HG02852 (cell line): ENCODE results near the gene CAT.

ENCODE experiments used
- ATAC-seq: cut with Tn5 transposase; IDR thresholded peaks from one replicate; pipeline ENCODE4 v1.9.1; 2021; ENCODE audit warnings: mild to moderate bottlenecking, moderate library complexity; ENCODE audit not compliant: unreplicated experiment

CAT gene

DNA sequence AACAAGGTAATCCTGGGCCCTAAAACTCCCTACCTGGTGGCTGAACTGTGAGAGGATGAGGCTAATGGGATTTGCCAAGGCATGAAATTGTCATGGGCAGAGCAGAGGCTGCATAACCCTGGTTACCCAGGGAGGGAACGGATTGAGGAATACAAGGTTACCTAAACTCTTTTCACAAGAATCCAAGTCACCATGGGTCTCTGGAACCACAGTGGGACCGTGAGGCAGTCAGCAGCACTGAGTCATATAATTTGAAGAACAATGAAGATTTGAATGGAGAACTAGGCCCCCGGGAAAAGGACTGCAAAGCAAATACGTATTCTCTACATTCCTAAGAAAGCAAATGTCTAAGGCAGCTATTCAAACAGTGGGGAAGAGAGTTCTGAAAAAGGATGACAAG lies 19.8 kb downstream of the CAT start:
- ATAC-seq: no peak

DNA sequence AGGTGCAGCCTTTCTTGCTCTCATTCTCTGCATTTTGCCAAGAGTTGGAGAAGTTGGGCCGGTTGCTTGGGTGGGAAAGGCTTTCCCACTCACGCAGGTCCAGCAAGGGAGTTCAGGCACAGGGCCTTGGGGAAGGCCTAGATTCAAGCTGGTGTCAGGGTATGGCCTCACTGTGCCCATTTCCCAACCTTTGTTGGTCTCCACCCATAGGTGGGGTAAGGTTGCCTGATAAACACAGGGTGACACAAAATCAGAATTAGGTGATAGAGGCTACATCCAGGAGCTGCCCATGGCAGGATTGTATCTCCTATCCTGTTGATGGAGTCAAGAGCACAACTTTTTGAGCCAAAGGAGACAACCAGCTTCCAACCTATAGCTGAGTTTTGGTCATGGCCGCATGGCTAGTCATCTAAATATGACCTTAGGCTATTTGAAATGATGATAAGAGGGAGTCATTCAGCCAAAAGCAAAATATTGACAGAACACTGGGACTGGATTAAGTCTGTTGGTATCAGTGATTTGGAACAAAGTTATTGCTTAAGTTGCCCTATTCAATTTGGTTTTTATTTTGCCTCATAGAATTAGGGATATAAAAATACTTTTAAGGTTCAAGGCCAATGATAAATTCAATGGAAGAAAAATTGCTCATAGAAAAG lies 20.9 kb downstream of the CAT start:
- ATAC-seq: no peak

DNA sequence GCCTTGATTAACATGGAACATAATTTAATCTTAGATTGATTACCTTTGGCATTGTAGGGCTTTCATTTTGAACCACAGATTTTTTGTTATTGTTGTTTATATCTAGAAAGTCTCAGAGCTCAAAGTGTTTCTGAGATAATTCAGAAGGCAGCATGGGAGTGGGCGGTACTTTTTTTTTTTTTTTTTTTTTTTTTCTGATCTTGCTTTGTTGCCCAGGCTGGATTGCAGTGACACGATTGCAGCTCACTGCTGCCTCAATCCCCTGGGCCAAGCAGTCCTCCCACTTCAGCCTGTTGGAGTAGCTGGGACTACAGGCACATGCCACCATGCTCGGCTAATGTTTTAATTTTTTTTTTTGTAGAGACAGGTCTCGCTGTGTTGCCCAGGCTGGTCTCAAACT lies 21.5 kb downstream of the CAT start:
- no peak for ATAC-seq

DNA sequence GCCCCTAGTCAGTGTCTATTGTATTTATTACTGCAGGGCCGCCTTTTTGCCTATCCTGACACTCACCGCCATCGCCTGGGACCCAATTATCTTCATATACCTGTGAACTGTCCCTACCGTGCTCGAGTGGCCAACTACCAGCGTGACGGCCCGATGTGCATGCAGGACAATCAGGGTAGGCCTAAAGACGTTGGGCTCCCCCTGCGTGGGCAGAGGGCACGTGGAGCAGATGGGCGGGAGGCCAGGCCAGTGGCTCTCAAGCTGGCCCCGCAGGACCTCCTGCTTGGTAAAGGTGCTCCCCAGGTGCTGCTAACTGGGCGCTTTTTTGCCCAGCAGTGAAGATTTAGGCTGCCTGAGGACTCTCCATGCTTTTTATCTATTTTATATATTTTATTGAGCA lies 22.5 kb downstream of the CAT start:
- ATAC-seq: no peak

DNA sequence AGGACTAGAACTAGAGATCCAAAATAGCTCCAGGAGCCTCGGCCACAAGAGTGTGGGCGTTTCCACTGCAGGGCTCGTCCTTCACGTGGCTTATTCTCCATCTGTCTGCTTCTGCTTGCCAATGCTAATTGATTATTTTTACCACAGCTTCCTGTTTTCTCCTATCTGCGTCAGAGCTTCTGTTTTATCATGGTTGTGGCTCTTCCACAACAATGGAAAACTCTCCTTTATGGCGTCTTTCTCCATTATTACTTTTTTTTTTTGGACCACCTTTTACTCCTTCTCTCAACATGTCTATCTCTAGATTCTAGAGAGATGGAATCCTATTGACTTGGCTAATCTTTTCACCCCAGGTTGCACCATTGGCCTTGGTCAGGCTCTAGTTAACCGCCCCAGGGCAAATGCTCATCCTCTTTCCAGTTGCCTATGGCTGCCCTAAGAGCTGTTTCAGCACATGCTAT lies 25.9 kb downstream of the CAT start:
- no peak for ATAC-seq

DNA sequence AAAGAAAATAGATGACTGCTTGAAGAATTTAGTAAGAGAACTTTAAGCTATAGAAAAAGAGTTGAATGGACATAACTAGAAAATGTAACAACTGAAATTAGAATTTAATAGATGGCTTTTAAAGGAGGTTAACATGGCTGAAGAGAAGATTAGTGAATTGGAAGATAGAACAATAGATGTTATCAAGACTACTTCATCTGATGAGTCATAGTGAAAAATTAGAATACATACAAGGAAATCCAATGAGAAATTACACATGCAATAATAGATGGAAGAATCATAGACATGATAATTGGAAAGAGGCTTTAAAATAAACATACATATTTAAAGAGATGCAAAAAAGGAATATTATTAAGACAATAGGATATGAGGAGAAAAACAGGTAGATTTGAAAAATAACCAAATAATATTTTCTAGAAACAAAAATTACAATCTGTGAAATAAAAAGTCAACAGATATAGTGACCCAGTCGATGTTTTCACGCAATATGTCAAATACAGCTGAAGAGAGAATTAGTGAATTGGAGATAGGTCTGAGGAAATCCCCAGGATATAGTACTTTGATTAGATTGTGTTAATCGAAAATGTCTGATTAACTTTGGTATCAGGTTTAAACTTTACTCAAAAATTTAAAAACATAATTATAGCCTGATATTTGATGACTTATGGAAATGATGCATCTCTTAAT lies 28.2 kb downstream of the CAT start:
- ATAC-seq: no peak

DNA sequence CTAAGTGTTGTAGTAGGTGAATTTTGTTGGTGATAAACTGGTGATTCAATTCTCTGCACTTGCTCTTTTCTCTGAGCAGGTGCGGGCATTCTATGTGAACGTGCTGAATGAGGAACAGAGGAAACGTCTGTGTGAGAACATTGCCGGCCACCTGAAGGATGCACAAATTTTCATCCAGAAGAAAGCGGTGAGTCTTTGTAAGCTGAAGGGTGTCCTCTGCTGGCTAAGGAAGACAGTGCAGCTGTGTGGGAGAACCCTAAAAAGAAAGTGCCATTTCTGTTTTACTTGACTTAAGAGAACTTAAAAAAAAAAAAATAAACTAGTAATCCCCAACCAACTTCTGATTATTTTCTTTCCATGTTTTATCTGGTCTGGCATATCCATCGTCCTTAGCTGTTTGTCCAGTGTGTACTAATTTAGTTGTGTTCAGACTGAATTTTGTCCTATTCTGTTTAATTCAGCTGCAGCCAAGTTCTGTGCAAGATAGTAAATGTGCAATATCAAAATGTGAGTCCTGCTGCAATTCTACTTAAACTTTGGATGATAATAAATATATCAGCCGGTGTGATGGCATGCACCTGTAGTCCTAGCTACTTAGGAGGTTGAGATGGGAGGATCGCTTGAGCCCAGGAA lies 29.6 kb downstream of the CAT start:
- ATAC-seq: no peak

DNA sequence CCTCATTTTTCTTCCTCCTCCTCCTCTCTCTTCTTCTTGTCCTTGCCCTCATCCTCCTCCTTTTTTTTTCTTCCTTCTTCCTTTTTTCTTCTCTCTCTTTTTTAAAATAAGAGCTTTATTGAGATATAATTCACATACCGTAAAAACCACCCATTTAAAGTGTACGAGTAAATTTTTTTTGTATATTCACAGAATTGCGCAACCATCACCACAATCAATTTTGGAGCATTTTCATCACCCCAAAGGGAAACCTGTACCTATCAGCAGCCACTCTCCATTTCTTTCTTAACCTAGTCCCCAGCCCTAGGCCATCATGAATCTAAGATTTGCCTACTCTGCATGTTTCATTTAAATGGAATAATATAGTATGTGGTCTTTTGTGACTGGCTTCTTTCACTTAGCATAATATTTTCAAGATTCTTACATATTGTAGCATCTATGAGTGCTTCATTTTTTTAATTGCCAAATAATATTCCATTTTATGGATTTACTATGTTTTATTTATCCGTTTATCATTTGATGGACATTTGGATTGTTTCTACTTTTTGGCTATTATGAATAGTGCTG lies 35.0 kb downstream of the CAT start:
- ATAC-seq: no peak

DNA sequence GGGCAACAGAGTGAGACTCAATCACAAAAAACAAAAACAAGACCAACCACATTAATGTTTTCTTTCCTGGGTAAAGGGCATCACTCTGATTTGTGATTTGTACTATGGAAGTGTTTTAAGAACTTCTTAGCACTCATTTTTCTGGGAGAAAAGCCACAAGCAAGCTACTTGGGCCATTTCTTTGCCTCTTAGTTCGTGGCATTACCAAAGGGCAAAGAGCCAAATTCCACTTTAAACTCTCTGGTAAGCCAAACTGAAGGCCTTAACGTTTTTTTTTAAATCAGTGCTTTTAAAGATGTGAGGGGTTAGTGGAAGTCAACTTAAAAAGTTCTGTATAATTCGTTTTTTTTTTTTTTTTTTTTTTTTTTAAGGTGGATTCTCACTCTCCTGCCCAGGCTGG lies 36.9 kb downstream of the CAT start:
- no peak for ATAC-seq

DNA sequence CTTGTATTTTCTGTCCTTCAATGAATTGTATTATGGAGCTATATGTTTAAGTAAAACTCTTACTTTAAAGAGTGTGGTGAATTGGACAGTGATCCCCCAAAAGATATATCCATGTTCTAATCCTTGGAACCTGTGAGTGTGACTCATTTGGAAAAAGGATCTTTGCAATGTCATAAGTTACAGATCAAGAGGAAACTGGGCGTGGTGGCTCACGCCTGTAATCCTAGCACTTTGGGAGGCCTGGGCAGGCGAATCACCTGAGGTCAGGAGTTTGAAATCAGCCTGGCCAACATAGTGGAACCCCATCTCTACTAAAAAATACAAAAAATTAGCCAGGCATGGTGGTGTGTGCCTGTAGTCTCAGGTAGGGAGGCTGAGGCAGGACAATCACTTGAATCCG lies 38.1 kb downstream of the CAT start:
- ATAC-seq: no peak

DNA sequence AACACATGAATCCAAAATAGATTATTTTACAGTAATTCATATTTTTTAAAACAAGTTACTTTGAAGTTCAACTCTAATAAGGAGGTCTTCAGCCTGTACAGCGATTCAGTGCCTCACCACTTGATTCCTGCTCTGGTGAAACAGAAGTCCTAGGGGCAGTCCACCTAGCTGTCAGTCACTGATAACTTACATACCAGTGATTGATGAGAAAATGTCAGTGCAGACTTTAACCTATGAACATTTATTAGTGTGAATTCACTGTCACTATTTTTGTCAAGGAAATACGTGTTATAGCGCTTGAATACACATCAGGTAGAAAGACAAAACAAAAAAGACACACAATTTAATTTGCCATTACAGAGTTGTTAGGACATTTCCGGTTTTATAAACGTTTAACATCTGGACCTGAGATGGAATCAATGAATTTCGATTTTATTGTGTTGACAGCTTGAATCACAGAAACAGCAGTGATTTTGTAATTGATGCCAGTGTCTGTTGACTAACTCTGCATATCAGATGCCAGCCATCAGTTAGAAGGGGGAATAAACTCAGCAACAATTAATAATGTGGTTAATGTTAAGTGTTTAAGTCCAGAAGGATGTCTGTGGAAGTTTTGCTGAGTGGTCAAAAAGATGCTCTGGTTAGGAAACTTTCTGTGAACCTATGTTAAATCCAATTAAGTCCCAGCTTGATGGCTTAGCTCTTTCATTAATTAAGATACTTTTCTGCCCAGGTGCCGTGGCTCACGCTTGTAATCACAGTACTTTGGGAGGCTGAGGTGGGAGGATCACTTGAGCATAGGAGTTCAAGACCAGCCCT lies 40.3 kb downstream of the CAT start:
- no peak for ATAC-seq

DNA sequence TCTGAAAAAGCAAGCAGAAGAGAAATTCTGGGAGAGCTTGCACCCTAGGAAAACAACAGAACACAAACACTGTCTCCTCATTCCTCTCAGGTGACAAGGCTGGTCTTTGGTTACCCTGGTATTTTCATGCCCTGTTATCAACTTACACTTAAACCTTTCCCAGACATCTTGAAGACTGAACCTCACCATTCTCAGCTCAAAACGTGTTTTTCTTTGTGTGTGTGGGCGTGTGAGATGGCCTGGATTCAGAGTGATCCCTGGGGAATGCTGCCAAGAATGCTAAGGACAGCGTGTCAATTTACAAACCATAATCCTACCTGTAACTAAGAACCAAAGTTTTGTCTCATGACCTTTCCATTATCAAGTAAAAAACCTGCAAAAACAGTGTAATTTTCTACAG lies 41.6 kb downstream of the CAT start:
- no peak for ATAC-seq

DNA sequence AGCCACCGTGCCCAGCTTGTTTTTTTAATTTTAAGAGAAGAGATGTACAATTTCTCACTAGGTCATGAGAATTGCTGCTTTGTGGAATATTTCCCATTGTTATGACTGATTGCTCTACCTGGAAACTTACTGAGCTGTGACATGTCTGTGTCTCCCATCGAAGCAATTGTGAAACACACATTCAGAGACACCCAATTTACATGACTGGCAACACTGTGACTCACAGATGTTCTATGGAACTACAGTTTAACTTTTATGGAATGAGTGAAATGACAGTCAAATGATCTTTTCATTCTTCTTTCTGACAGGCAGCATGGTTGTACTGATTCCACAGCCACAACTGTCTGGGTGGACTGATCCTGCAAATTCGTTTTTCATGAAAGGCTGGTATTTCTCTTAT lies 42.6 kb downstream of the CAT start:
- no peak for ATAC-seq

DNA sequence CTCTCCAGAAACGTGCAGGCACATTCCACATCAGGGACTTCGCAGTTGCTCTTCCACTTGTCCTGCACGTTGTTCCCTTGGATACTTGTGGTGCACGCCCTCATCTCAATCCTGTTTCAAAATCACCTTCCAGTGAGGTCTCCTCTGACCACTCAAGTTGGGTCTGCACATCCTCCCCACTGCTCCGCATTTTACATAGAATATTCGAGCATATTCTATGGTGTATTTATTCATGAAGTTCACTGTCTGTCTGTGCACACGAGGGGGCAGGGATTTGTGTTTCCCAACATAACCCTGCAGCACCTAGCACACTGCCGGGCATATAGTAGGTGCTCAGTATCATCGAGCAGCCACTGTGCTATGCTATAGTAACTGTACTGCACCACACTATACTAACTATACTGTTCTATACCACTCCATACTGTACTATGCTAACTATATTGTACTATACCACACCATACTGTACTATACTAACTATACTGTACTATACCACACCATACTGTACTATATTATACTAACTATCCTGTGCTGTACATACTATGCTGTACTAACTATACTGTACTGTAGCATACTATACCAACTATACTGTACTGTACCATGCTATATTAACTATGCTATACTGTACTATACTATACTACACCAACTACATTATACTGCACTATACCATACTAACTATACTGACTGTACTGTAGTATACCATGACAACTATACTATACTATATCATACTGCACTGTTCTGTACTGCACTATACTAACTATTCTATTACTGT lies 44.6 kb downstream of the CAT start:
- no peak for ATAC-seq

DNA sequence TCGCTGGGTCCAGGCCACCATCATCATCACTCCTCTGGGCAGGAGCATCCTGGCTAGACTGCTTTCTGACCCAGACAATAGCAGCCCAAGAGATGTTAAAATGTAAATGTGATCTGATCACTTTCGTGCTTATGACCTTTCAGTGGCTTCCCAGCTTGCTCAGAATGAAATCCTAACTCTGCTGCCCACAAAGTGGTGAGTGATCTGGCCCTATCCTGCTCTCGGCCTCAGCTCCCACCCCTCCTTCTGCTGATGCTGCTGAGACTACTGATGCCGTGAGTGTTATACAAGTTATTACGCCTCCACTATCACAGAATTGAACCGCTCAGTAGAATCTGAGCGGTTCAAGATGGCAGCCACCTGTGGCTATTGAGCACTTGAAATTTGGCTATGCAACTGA lies 48.7 kb downstream of the CAT start:
- peak; percentile 77 for ATAC-seq

DNA sequence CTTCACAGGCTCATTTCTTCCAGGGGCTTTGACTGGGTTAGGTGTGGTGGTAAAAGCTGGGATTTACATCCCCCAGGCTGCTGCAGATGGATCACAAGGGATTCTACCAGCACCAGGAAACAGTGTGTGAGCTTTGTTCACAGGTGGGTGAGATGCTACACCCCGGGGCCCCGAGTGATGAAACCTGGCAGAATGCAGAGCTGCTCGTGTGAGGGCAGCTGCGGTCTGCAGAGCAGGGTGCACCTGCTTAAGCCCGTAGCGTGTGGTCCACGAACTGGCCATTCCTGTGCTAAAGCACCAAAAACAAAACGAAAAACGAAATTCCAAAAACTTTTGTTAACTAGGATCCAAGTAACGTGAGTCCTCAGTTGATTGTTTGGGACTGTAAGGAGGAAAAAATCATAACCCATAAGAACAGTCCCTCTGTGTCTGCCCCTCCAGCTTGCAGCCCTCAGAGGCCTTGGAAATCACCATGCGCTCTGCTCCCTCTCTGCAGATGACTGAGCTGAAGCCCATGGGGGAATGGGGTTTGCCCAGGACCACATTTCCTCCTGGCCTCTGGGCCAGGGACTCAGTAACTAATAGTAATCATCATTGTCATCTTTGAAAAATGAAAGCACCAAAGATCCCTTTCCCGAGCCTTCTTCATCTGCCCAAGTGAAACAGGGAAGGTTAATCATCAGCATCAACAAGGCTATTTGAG lies 50.3 kb downstream of the CAT start:
- no peak for ATAC-seq

DNA sequence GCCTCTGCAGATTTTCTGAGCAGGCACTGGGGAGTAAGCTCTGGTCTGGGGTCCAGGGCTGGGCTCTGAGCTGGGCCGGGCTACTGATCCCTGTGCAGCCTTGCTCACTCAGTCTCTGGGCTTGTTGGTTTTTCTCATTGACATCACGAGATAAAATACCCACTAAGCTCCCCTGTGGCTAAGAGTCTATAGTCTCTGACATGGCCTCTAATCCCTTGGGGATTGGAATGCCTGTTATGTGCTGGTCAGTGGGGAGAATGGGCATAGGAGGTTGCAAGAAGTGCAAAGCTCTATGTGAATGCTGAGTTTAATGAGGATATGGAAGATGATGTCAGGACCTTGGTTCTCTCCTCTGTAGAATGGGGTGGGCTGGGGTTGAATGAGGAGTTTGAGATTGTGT lies 51.6 kb downstream of the CAT start:
- ATAC-seq: no peak

DNA sequence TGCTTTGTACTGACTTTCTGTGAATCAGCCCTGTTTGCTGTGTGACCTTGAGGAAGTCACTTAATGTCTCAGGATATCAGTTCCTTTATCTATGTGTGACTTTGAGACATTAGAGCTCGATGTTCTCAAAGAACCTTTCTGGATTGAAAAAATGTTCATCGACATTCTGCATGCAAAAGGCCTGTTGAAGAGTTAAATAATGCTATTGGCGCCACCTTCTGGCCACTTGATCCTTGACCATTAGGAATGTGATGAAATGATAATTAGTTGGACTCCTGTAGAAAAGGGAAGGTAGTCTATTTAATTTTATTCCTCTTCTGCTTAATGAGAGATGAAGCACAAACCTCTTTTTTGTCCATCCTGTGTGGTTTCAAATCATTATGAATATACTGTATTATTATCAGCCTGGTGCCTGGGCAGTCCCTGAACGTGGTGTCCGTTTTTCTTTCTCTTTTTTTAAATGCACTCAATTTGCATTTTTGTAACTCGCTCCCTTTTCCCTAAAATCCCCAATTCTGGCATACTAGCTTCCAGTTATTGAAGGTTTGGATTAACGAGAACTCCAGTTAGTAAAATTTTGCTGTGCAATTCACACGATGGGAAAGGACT lies 54.2 kb downstream of the CAT start:
- ATAC-seq: no peak

DNA sequence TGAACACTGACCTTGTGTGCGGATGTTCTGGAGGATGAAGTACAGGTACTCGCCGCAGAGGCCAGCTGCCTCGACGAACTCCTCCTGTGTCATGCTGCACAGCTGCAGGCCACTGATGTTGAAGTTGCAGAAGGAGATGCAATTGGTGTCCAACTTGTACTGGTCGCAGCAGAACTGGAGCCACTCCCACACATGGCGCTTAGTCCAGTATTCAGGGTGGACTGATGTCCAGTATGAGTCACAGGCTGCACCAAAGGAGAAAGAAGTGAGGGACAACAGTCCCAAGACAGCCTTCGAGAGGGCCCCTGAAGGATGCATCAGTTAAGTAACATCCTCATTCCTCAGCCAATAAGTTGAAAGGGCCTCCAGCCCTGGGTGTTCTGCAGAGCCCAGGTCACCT lies 54.7 kb downstream of the CAT start:
- ATAC-seq: no peak
